Left lung (tissue), 10 donors: ENCODE measurements around the gene SLX4. TPM values are rescaled to one million over a fixed set of nuclear protein-coding genes. Genes with fewer than 3 reads are reported as not detected.

ENCODE experiments used
- ATAC-seq: fragments of 200-7000 bp; cut with Tn5 transposase; one replicate; pipeline ENCODE4 v1.9.1; 2020; ENCODE audit warnings: moderate library complexity
- DNase-seq, 4 donors: peaks; one replicate each; pipeline ENCODE4 v3.0.0-alpha.2; 2013 to 2020
- H3K27ac ChIP-seq, 2 donors: fragments of 200-600 bp; sonication (generic) in 1 of 2; one replicate each; pipeline versions ENCODE4 v1.5.0 to v1.8.0; 2020 to 2021
- H3K27me3 ChIP-seq, 2 donors: fragments of 200-600 bp; sonication (generic) in 1 of 2; one replicate each; pipeline versions ENCODE4 v1.5.0 to v1.8.0; 2020 to 2021
- H3K36me3 ChIP-seq, 2 donors: fragments of 200-600 bp; sonication (generic) in 1 of 2; one replicate each; pipeline versions ENCODE4 v1.5.0 to v1.8.0; 2020 to 2021
- H3K4me1 ChIP-seq, 2 donors: fragments of 200-600 bp; one replicate each; pipeline ENCODE4 v1.8.0; 2021
- H3K4me3 ChIP-seq, 2 donors: fragments of 200-600 bp; sonication (generic) in 1 of 2; one replicate each; pipeline versions ENCODE4 v1.5.0 to v1.8.0; 2020 to 2021; ENCODE audit warnings: mild to moderate bottlenecking in 1 of 2
- H3K9me3 ChIP-seq, 2 donors: fragments of 200-600 bp; sonication (generic) in 1 of 2; one replicate each; pipeline versions ENCODE4 v1.5.0 to v1.8.0; 2020 to 2021
- intact Hi-C, 2 donors: fragments of 100-400 bp; cut with DNase I; formaldehyde crosslinking; loops; one replicate each; pipeline versions ENCODE4 v1.11.2 to v1.14.2; 2022
- polyA plus RNA-seq, 6 donors: library from polyadenylated mRNA; unstranded; fragments of 120-200 nt; gene quantifications; one replicate each; pipeline ENCODE4 v1.2.1, GENCODE V29; 2013; ENCODE audit not compliant: insufficient read length in 6 of 6
- total RNA-seq, 2 donors: library from RNA; stranded (reverse); fragmentation: NEBNext Ultra II Directional; extraction: Animal tissue kit (Norgen Biotek cat#: 25700); gene quantifications; one replicate each; pipeline ENCODE4 v1.2.1, GENCODE V29; 2021
- TF ChIP-seq, protein P1 (sequence below), 2 donors: fragments of 200-600 bp; sonication (generic) in 1 of 2; IDR thresholded peaks; one replicate each; pipeline versions ENCODE4 v1.5.0 to v1.8.0; 2021; ENCODE audit warnings: antibody characterized with exemption in 2 of 2
- donor health status: DM: no; HTN: yes; CAD: no.
- donor health status: DM: no; HTN: no; CAD: no.

SLX4 gene
- total and polyA plus RNA-seq, 8 donors = 6.7 to 8.1 (median 7.1) TPM

DNA sequence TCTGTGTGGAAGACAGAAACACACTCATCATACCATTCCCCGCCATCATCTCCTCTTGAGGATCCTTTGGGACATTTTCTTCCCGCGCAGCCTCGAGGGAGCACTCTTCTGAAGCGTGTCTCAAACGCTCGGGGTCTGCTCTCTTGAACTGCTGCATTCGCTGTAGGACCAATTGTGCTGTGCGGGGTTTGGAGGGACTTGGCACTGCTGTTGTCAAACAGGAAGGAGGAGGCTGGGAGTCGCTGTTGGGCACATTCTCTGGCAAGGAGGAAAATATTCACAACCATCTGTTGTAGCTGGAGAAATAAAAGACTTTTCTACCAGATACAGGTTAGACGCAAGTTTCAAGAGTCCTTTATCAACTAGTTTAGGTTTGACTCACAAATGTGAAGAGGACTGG, 5.0 kb downstream of the SLX4 start:
- DNase-seq (no peak), ATAC-seq (no peak)
- no peaks in the 10 kb centered on the region for H3K9me3 ChIP-seq
- H3K27ac ChIP-seq = no peak overlapping the region
- H3K36me3 ChIP-seq = peaks cover 0 to 46% of the 10 kb centered on the region in 2 donors
- TF ChIP-seq, protein P1, sequence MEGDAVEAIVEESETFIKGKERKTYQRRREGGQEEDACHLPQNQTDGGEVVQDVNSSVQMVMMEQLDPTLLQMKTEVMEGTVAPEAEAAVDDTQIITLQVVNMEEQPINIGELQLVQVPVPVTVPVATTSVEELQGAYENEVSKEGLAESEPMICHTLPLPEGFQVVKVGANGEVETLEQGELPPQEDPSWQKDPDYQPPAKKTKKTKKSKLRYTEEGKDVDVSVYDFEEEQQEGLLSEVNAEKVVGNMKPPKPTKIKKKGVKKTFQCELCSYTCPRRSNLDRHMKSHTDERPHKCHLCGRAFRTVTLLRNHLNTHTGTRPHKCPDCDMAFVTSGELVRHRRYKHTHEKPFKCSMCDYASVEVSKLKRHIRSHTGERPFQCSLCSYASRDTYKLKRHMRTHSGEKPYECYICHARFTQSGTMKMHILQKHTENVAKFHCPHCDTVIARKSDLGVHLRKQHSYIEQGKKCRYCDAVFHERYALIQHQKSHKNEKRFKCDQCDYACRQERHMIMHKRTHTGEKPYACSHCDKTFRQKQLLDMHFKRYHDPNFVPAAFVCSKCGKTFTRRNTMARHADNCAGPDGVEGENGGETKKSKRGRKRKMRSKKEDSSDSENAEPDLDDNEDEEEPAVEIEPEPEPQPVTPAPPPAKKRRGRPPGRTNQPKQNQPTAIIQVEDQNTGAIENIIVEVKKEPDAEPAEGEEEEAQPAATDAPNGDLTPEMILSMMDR (IDR thresholded peaks at IDR 0.05) = no peak
- intact Hi-C loops = no loop called here
- H3K4me3 ChIP-seq = no peak overlapping the region
- H3K4me1 ChIP-seq = peaks cover 0 to 14% of the 10 kb centered on the region in 2 donors
- H3K27me3 ChIP-seq = no peaks in the 10 kb centered on the region

DNA sequence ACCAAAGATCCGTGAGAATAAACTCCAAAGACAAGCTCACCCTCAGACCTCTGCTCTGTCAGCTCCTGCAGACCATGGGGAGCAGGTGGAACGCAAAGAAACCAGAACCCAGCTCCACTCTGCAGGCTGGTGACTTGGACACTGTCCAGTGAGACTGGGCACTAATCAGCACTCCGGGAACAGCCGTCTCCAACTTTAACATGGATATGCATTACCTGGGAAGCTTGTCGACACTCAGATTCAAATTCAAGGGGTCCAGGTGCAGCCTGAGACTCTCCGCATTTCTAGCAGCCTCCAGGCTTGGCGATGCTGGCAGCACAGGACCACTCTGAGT, 9.1 kb downstream of the SLX4 start:
- ATAC-seq = no peak
- no peaks in the 10 kb centered on the region for H3K4me1 ChIP-seq
- H3K36me3 ChIP-seq = peaks cover 0 to 88% of the 10 kb centered on the region in 2 donors

DNA sequence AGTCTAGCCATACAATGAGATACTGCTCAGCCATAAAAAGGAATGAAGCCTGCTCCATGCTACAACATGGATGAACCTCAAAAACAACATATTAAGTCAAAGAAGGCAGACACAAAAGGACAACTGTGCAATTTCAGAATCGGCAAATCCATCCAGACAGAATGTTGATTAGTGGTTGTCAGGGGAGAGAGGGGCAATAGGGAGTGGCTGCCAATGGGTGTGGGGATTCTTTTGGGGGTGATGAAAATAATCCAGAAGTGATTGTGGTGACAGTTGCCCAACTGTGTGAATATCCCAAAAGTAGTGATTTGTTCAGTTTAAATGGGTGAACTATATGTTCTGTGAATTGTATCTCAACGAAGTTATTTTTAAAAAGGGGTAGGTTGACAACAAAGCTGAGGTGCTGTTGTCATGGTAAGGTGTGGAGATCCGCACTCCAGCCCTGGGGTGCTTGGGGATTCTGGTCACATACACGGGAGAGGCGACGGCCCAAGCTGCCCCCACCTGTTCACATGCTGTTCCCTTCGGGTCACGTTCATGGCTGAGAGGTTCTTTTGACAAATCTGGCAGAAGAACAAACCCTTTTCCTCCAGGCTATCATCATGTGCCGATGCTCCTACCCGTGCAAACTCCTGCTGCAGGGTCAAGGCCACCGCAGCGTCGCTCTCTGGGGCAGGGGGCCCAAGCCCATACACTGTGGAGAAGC, 9.6 kb downstream of the SLX4 start:
- Histone ChIP-seq H3K27me3 (no peaks in the 10 kb centered on the region), H3K27ac (no peak overlapping the region), H3K4me1 (no peaks in the 10 kb centered on the region), H3K36me3 (peaks cover 0 to 91% of the 10 kb centered on the region in 2 donors), H3K9me3 (peaks cover 0 to 3% of the 10 kb centered on the region in 2 donors), H3K4me3 (no peak overlapping the region)
- ATAC-seq (no peak), DNase-seq (peak in 1 of 4 donors; percentile 22)
- intact Hi-C loops = no loop called here
- TF ChIP-seq, protein P1 (IDR thresholded peaks at IDR 0.05) = no peak

More for the DNA sequence above, 9.1 kb downstream of the SLX4 start:
- Histone ChIP-seq H3K27me3 (no peaks in the 10 kb centered on the region), H3K4me3 (no peak overlapping the region), H3K9me3 (peaks cover 0 to 3% of the 10 kb centered on the region in 2 donors), H3K27ac (no peak overlapping the region)
- intact Hi-C loops = no loop called here
- TF ChIP-seq, protein P1 (IDR thresholded peaks at IDR 0.05) = no peak
- DNase-seq = peak in 1 of 4 donors; percentile 9

DNA sequence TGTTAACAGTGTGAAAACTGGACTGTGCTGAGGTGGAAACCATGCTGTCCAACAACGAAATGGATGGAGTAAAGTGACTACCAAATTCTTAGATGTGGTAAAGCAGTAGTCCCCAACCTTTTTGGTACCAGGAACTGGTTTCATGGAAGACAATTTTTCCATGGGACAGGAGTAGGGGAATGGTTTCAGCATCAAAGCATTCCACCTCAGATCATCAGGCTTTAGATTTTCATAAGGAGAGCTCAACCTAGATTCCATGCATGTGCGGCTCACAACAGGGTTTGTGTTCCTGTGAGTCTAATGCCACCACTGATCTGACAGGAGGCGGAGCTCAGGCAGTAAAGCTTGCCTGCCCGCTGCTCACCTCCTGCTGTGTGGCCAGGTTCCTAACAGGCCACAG, 11.5 kb downstream of the SLX4 start:
- Histone ChIP-seq H3K9me3 (peaks cover 0 to 3% of the 10 kb centered on the region in 2 donors), H3K36me3 (peaks cover 0 to 96% of the 10 kb centered on the region in 2 donors), H3K4me3 (no peak overlapping the region), H3K4me1 (no peaks in the 10 kb centered on the region), H3K27ac (no peak overlapping the region), H3K27me3 (no peaks in the 10 kb centered on the region)
- DNase-seq = no peak
- no peak for ATAC-seq
- TF ChIP-seq, protein P1 (IDR thresholded peaks at IDR 0.05) = no peak
- intact Hi-C loops = no loop called here

DNA sequence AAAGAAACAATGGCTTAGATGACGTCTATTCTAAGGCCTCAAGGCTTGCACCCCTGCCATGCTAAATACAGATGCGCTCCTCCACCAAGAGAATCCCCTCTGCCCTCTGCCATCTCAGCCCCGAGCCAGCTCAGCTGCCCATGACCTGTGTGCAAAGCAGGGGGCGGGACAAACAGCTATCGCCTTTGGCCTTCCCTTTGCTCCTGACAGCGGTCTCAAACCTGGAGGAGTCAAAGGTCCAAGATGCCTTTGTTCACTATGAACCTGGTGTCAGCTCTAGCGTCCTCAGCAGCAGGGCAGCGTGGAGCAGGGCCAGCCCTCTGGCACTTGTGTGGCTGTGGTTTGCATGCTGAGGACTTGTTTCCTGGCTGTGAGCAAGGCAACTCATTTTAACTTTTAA, 12.3 kb downstream of the SLX4 start:
- TF ChIP-seq, protein P1 (IDR thresholded peaks at IDR 0.05) = no peak
- Histone ChIP-seq H3K36me3 (peaks cover 0 to 96% of the 10 kb centered on the region in 2 donors), H3K27ac (no peak overlapping the region), H3K27me3 (no peaks in the 10 kb centered on the region), H3K9me3 (peaks cover 0 to 3% of the 10 kb centered on the region in 2 donors), H3K4me3 (no peak overlapping the region), H3K4me1 (no peaks in the 10 kb centered on the region)
- intact Hi-C loops = no loop called here
- ATAC-seq (no peak), DNase-seq (no peak)
